Smooth muscle cell (in vitro differentiated cells): ENCODE measurements around the gene CAMK1D. TPM values are rescaled to one million over a fixed set of nuclear protein-coding genes. Genes with fewer than 3 reads are reported as not detected.

ENCODE experiments used
- DNase-seq: peaks from one replicate; lab custom pipeline; 2025; ENCODE audit not compliant: unreplicated experiment; lab: John Stamatoyannopoulos, UW
- H2AFZ ChIP-seq: fragments of 200-600 bp; sonication (generic); 2 replicates; pipeline ENCODE4 v1.6.0; 2016; ENCODE audit warnings: antibody characterized with exemption, low read depth, mild to moderate bottlenecking
- H3F3A ChIP-seq: fragments of 200-600 bp; sonication (generic); 2 replicates; pipeline ENCODE4 v1.6.0; 2017; ENCODE audit warnings: antibody characterized with exemption, low read depth
- H3K27ac ChIP-seq: fragments of 200-600 bp; sonication (generic); 2 replicates; pipeline ENCODE4 v1.5.1; 2016; ENCODE audit warnings: low read depth, mild to moderate bottlenecking
- H3K27me3 ChIP-seq: fragments of 200-600 bp; sonication (generic); 2 replicates; pipeline ENCODE4 v1.6.1; 2016; ENCODE audit warnings: low read depth, mild to moderate bottlenecking
- H3K36me3 ChIP-seq: fragments of 200-600 bp; sonication (generic); 2 replicates; pipeline ENCODE4 v1.5.1; 2016; ENCODE audit warnings: low read depth
- H3K4me1 ChIP-seq: fragments of 200-600 bp; sonication (generic); 2 replicates; pipeline ENCODE4 v1.5.1; 2016; ENCODE audit warnings: low read depth
- H3K4me2 ChIP-seq: fragments of 200-600 bp; sonication (generic); 2 replicates; pipeline ENCODE4 v1.6.0; 2016; ENCODE audit warnings: mild to moderate bottlenecking
- H3K4me3 ChIP-seq: fragments of 200-600 bp; sonication (generic); 2 replicates; pipeline ENCODE4 v1.5.1; 2016; ENCODE audit warnings: mild to moderate bottlenecking
- H3K79me2 ChIP-seq: fragments of 200-600 bp; sonication (generic); 2 replicates; pipeline ENCODE4 v1.6.0; 2016; ENCODE audit warnings: low read depth, mild to moderate bottlenecking
- H3K9ac ChIP-seq: fragments of 200-600 bp; sonication (generic); 2 replicates; pipeline ENCODE4 v1.6.0; 2016; ENCODE audit warnings: low read depth
- H3K9me3 ChIP-seq: fragments of 200-600 bp; sonication (generic); replicated peaks from 2 replicates; pipeline ENCODE4 v1.5.1; 2016; ENCODE audit warnings: low read depth
- H4K20me1 ChIP-seq: fragments of 200-600 bp; sonication (generic); 2 replicates; pipeline ENCODE4 v1.6.0; 2016; ENCODE audit warnings: low read depth
- WGBS: methylation state at CpG from one replicate; pipeline ENCODE4 v1.1.7; 2016; ENCODE audit warnings: low lambda C conversion rate; 5-methylcytosine and 5-hydroxymethylcytosine counted together
- polyA plus RNA-seq: library from polyadenylated mRNA; unstranded; fragments of >200 nt; fragmentation: Nextera tagmentation; extraction: Ambion mirVana; gene quantifications from 2 replicates; pipeline ENCODE4 v1.2.1, GENCODE V29; 2016
- total RNA-seq: library from RNA; depleted of rRNA; stranded (reverse); fragments of >200 nt; gene quantifications from 2 replicates; pipeline ENCODE4 v1.2.3, GENCODE V29; 2014
- TF ChIP-seq, protein P1 (sequence below): fragments of 200-600 bp; sonication (generic); IDR thresholded peaks from 2 replicates; pipeline ENCODE4 v1.5.1; 2017; ENCODE audit warnings: borderline replicate concordance, mild to moderate bottlenecking, antibody characterized with exemption; ENCODE audit not compliant: insufficient read depth, poor library complexity, severe bottlenecking

CAMK1D gene
- total and polyA plus RNA-seq, 2 experiments from 2014 or later, result 1.6 to 2.3 TPM

- Histone ChIP-seq H3K79me2 (no peaks in the 10 kb centered on the region), H3K27ac (no peak overlapping the region), H3K4me2 (no peak overlapping the region)
Observed at GRCh38 chr10:12589791-12590190, 240.4 kb downstream of the CAMK1D start.

DNA sequence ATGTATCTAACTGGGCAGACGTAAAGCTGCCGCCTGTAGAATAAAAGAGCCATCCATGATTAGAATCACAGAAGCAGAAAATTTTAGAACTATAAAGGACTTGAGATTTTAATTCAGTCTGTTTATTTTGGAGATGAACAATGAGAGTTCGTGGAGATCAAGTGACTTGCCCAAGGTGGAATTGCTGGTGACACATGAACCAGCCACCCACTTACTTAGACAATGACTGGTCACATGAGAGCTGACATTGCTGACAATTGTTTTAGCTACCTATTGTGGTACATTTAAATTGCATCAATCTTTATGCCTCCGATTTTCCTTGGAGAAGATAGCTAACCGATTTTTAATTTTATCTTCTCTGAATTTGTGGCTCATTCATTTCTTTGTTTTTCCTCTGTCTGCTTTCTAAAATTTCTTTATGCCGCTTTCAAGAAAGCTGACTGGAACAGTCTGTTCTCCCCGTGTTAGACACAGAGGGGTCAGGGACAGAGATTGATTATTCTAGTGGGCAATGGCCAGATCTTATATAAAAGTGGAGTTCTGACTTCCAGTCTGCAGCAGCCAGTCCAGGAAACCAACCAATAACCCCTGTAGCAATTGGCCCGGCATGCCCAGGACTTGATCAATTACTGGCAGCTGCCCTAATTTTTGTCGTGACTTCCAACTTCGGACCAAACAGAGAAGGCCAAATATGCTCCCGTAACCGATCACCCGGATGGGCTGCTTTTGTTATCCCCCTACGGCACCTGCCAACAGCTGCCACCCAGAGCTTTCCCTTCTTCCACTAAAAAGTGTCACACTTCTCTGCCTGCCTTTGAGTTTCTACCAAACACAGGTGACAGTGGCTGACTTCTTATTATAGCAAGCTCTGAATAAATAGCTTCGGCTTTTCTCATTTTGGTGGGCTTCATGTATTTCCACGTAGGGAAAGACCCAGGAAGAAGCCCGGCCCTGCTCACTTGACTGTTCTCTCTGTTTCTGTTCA lies 241.6 kb downstream of the CAMK1D start:
- Histone ChIP-seq H3K79me2 (no peaks in the 10 kb centered on the region), H2AFZ (no peak overlapping the region), H3K9me3 (no peaks in the 10 kb centered on the region), H3F3A (no peaks in the 10 kb centered on the region), H3K4me2 (no peak overlapping the region), H3K4me1 (no peaks in the 10 kb centered on the region), H3K27ac (no peak overlapping the region), H3K27me3 (no peaks in the 10 kb centered on the region), H3K9ac (no peak overlapping the region), H3K36me3 (no peaks in the 10 kb centered on the region), H3K4me3 (no peak overlapping the region), H4K20me1 (no peaks in the 10 kb centered on the region)
- TF ChIP-seq, protein P1, sequence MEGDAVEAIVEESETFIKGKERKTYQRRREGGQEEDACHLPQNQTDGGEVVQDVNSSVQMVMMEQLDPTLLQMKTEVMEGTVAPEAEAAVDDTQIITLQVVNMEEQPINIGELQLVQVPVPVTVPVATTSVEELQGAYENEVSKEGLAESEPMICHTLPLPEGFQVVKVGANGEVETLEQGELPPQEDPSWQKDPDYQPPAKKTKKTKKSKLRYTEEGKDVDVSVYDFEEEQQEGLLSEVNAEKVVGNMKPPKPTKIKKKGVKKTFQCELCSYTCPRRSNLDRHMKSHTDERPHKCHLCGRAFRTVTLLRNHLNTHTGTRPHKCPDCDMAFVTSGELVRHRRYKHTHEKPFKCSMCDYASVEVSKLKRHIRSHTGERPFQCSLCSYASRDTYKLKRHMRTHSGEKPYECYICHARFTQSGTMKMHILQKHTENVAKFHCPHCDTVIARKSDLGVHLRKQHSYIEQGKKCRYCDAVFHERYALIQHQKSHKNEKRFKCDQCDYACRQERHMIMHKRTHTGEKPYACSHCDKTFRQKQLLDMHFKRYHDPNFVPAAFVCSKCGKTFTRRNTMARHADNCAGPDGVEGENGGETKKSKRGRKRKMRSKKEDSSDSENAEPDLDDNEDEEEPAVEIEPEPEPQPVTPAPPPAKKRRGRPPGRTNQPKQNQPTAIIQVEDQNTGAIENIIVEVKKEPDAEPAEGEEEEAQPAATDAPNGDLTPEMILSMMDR, result no peak
- WGBS, result 92% methylated on average over 17 of the region's 17 CpGs
- no peak for DNase-seq

More at GRCh38 chr10:12589791-12590190, 240.4 kb downstream of the CAMK1D start:
- 88% methylated on average over 4 of the region's 4 CpGs for WGBS
- H2AFZ ChIP-seq, result no peak overlapping the region
- H3K4me1 ChIP-seq, result no peaks in the 10 kb centered on the region
- no peak for DNase-seq
- H4K20me1 ChIP-seq, result no peaks in the 10 kb centered on the region
- no peaks in the 10 kb centered on the region for H3K27me3 ChIP-seq
- no peak overlapping the region for H3K4me3 ChIP-seq
- TF ChIP-seq, protein P1, result no peak
- no peaks in the 10 kb centered on the region for H3K36me3 ChIP-seq
- H3K9ac ChIP-seq, result no peak overlapping the region
- no peaks in the 10 kb centered on the region for H3K9me3 ChIP-seq
- H3F3A ChIP-seq, result no peaks in the 10 kb centered on the region

DNA sequence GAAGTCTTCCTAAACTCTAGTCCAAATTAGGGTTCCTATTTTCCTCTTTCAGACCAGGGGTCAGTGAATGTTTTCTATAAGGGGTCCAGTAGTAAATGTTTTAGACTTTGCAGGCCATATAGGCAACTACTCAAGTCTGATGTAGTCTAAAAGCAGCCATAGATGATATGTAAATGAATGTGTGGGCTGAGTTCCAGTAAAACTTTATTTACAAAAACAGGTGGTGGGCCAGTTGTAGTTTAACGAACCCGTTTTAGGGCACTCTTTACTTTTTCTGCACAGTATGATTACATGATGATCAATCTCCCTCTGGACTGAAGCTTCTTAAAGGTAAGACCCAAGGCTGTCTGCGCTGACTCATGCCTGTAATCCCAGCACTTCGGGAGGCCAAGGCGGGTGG lies 243.6 kb downstream of the CAMK1D start:
- Histone ChIP-seq H4K20me1 (no peaks in the 10 kb centered on the region), H3K9ac (no peak overlapping the region), H3K4me1 (no peaks in the 10 kb centered on the region), H3K79me2 (no peaks in the 10 kb centered on the region), H3K4me2 (no peak overlapping the region), H3K27me3 (no peaks in the 10 kb centered on the region), H3K4me3 (no peak overlapping the region), H3F3A (no peaks in the 10 kb centered on the region), H3K27ac (no peak overlapping the region), H3K36me3 (no peaks in the 10 kb centered on the region), H2AFZ (no peak overlapping the region), H3K9me3 (no peaks in the 10 kb centered on the region)
- WGBS, result 71% methylated on average over 5 of the region's 5 CpGs
- no peak for DNase-seq
- TF ChIP-seq, protein P1, result no peak

GRCh38 chr10:12594448-12594944 lies 245.1 kb downstream of the CAMK1D start:
- Histone ChIP-seq H2AFZ (no peak overlapping the region), H3K27ac (no peak overlapping the region), H4K20me1 (no peaks in the 10 kb centered on the region), H3K79me2 (no peaks in the 10 kb centered on the region), H3K4me2 (no peak overlapping the region), H3K9me3 (no peaks in the 10 kb centered on the region), H3K4me3 (no peak overlapping the region), H3K27me3 (no peaks in the 10 kb centered on the region), H3K9ac (no peak overlapping the region), H3K36me3 (no peaks in the 10 kb centered on the region), H3F3A (no peaks in the 10 kb centered on the region), H3K4me1 (no peaks in the 10 kb centered on the region)
- DNase-seq, result no peak
- WGBS, result 82% methylated on average over 8 of the region's 8 CpGs
- TF ChIP-seq, protein P1, result no peak
